Psoas muscle (tissue), 8 donors: ENCODE measurements around the gene DDX39B. TPM values are rescaled to one million over a fixed set of nuclear protein-coding genes. Genes with fewer than 3 reads are reported as not detected.

Source experiments
- ATAC-seq, 4 donors: fragments of 200-7000 bp; cut with Tn5 transposase; one replicate each; pipeline ENCODE4 v1.9.1; 2020; ENCODE audit warnings: moderate library complexity in 3 of 4, mild to moderate bottlenecking in 2 of 4
- DNase-seq, 2 donors: peaks; one replicate each; pipeline ENCODE4 v3.0.0-alpha.2; 2020
- H3K27ac ChIP-seq: fragments of 200-600 bp; one replicate; pipeline ENCODE4 v1.8.0; 2022
- H3K27me3 ChIP-seq, 3 donors: fragments of 200-600 bp in 1 of 3; one replicate each; pipeline versions ENCODE4 v1.6.1 to v1.8.0; 2013 to 2022; ENCODE audit warnings: low read length in 2 of 3, mild to moderate bottlenecking in 2 of 3, moderate library complexity in 1 of 3; ENCODE audit not compliant: insufficient read depth in 3 of 3
- H3K36me3 ChIP-seq, 2 donors: fragments of 200-600 bp in 1 of 2; one replicate each; pipeline versions ENCODE4 v1.6.1 to v1.8.0; 2013 to 2022; ENCODE audit warnings: low read depth in 1 of 2, mild to moderate bottlenecking in 1 of 2, moderate library complexity in 1 of 2; ENCODE audit not compliant: insufficient read depth in 1 of 2
- H3K4me1 ChIP-seq: fragments of 200-600 bp; one replicate; pipeline ENCODE4 v1.8.0; 2022
- H3K4me3 ChIP-seq: fragments of 200-600 bp; one replicate; pipeline ENCODE4 v1.8.0; 2022; ENCODE audit warnings: mild to moderate bottlenecking
- H3K9me3 ChIP-seq: fragments of 200-600 bp; one replicate; pipeline ENCODE4 v1.8.0; 2022
- WGBS, 3 donors: extraction: QIAGEN DNeasy Blood & Tissue Kit; methylation state at CpG; one replicate each; pipeline versions ENCODE4 v1.1.6 to v1.1.7; 2013; 5-methylcytosine and 5-hydroxymethylcytosine counted together
- intact Hi-C, 2 donors: fragments of 100-400 bp; cut with DNase I; formaldehyde crosslinking; loops; one replicate each; pipeline versions ENCODE4 v1.11.0 to v1.14.2; 2022
- polyA plus RNA-seq, 3 donors: library from polyadenylated mRNA; stranded (reverse); fragments of 200-250 nt; gene quantifications; one replicate each; pipeline ENCODE4 v1.2.3, GENCODE V29; 2013
- total RNA-seq, 4 donors: library from RNA; stranded (reverse); fragmentation: NEBNext Ultra II Directional in 2 of 4; extraction: Animal tissue kit (Norgen Biotek cat#: 25700) in 2 of 4; gene quantifications; one replicate each; pipeline versions ENCODE4 v1.2.1 to v1.2.4, GENCODE V29; 2021 to 2023
- TF ChIP-seq, protein P1 (sequence below): fragments of 200-600 bp; IDR thresholded peaks from one replicate; pipeline ENCODE4 v1.8.0; 2022; ENCODE audit warnings: antibody characterized with exemption
- donor health status: healthy with polysubstance abuse.
- donor health status: DM: no; HTN: no; CAD: no; lungs with moderate emphysema.
- donor health status: Bipolar disorder and iron deficiency.
- donor health status: healthy.
- donor health status: DM: yes; HTN: yes; CAD: no.
- donor health status: DM: no; HTN: no; CAD: no.
- donor health status: DM: no; HTN: no; CAD: no.
- donor health status: DM: yes; HTN: yes; CAD: no.

The DDX39B gene
- total and polyA plus RNA-seq, 7 donors: 128 to 186 (median 148) TPM

DNA sequence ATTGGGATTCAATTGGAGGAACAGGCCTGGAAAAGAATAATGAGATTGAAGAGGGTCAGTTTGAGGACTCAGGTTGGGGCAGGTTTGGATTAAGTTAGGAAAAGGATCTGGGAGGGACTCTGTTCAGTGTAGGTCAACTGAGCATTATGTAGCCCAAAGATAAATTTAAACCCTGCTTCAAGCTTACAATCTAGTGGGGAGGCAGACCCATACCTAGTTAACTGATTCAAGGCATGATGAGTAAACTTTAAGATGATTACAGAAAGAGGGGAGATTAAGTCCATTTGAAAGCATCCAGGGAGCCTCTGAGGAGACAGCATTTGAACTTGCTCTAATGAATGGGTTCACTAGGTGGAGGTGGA, 18.9 kb upstream of the DDX39B start:
- no peak for ATAC-seq
- Histone ChIP-seq H3K9me3 (no peaks in the 10 kb centered on the region), H3K36me3 (peaks cover 3 to 44% of the 10 kb centered on the region in 2 donors), H3K27ac (peak overlapping the region; percentile 58), H3K4me1 (peaks cover 22% of the 10 kb centered on the region), H3K27me3 (no peaks in the 10 kb centered on the region), H3K4me3 (peak overlapping the region; percentile 13)
- intact Hi-C loops: no loop called here
- DNase-seq: no peak
- TF ChIP-seq, protein P1, sequence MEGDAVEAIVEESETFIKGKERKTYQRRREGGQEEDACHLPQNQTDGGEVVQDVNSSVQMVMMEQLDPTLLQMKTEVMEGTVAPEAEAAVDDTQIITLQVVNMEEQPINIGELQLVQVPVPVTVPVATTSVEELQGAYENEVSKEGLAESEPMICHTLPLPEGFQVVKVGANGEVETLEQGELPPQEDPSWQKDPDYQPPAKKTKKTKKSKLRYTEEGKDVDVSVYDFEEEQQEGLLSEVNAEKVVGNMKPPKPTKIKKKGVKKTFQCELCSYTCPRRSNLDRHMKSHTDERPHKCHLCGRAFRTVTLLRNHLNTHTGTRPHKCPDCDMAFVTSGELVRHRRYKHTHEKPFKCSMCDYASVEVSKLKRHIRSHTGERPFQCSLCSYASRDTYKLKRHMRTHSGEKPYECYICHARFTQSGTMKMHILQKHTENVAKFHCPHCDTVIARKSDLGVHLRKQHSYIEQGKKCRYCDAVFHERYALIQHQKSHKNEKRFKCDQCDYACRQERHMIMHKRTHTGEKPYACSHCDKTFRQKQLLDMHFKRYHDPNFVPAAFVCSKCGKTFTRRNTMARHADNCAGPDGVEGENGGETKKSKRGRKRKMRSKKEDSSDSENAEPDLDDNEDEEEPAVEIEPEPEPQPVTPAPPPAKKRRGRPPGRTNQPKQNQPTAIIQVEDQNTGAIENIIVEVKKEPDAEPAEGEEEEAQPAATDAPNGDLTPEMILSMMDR: no peak

DNA sequence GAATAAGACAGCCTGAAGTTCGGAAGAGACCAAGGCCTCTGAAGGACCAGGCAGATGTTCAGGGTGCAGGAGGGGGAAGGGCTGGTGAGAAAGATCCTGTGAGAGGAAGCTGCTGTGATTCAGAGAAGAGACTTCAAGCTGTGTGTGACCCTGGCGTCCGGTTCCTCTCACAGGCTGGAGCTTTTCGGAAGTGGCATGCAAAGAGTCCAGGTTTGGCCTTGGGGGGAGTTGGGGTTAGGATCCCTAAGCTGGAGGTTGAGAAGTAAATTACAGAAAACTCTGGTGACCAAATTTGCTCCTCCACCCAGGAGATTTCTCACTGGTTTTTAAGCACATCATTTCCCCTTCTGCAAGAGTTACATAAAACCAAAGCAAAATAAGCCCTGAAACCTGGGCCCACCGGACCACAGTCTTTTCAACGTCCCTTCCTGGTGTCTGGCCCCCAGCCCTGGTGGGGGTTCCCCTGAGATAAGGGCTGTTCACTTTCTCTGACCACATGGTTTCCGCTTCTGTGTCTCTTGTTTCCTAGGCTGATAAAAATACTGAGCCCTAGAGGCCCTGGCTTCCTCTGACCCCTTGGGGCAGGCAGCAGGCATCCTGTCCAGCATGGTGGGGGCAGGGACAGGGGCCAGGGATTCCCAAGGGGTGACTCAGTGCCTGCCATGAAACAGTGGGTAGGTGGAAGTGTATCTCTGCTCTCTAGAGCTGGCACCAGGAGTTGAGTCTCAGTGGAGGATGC, 18.3 kb upstream of the DDX39B start:
- WGBS, 3 donors: 48 to 65% (median 62%) methylated on average over 7 of the region's 7 CpGs

GRCh38 chr6:31559606-31559957, 17.8 kb upstream of the DDX39B start:
- Histone ChIP-seq H3K4me3 (no peak overlapping the region), H3K9me3 (no peaks in the 10 kb centered on the region), H3K27me3 (no peaks in the 10 kb centered on the region), H3K36me3 (peaks cover 3 to 47% of the 10 kb centered on the region in 2 donors), H3K27ac (peak overlapping the region; percentile 58), H3K4me1 (peaks cover 22% of the 10 kb centered on the region)
- ATAC-seq (peak in 1 of 4 donors; percentile 9), DNase-seq (no peak)
- intact Hi-C loops: no loop called here
- WGBS, 3 donors: 61 to 64% (median 63%) methylated on average over 4 of the region's 4 CpGs
- TF ChIP-seq, protein P1: no peak

More for the DNA sequence above, 18.3 kb upstream of the DDX39B start:
- TF ChIP-seq, protein P1: no peak
- Histone ChIP-seq H3K27ac (peak overlapping the region; percentile 58), H3K4me1 (peaks cover 22% of the 10 kb centered on the region), H3K9me3 (no peaks in the 10 kb centered on the region), H3K27me3 (no peaks in the 10 kb centered on the region), H3K4me3 (peak overlapping the region; percentile 13), H3K36me3 (peaks cover 3 to 44% of the 10 kb centered on the region in 2 donors)
- ATAC-seq (peak; percentile 76 to 84 (median 78)), DNase-seq (peak; percentile 62 to 75)
- intact Hi-C loops: no loop called here

GRCh38 chr6:31558631-31559500, 17.1 kb upstream of the DDX39B start:
- peak in 1 of 2 donors; percentile 33 for DNase-seq
- ATAC-seq: peak; percentile 32 to 50 (median 40)
- Histone ChIP-seq H3K27me3 (no peaks in the 10 kb centered on the region), H3K9me3 (no peaks in the 10 kb centered on the region), H3K27ac (peak overlapping the region; percentile 58), H3K36me3 (peaks cover 3 to 54% of the 10 kb centered on the region in 2 donors), H3K4me1 (peaks cover 22% of the 10 kb centered on the region), H3K4me3 (no peak overlapping the region)
- 78 to 83% (median 79%) methylated on average over 14 of the region's 14 CpGs for WGBS, 3 donors
- TF ChIP-seq, protein P1: no peak
- intact Hi-C loops: no loop called here
